Colonic mucosa (tissue), 4 donors: Measurements from ENCODE around the gene SPATA16. TPM values are rescaled to one million over a fixed set of nuclear protein-coding genes. Genes with fewer than 3 reads are reported as not detected.

ENCODE experiments used
- DNase-seq: peaks from one replicate; pipeline ENCODE4 v3.0.0-alpha.2; 2020
- H3K27ac ChIP-seq: fragments of 200-600 bp; one replicate; pipeline ENCODE4 v1.8.0; 2021
- H3K27me3 ChIP-seq: fragments of 200-600 bp; one replicate; pipeline ENCODE4 v1.8.0; 2021
- H3K36me3 ChIP-seq: fragments of 200-600 bp; one replicate; pipeline ENCODE4 v1.8.0; 2021
- H3K4me1 ChIP-seq: fragments of 200-600 bp; one replicate; pipeline ENCODE4 v1.8.0; 2021; ENCODE audit warnings: mild to moderate bottlenecking
- H3K4me3 ChIP-seq: fragments of 200-600 bp; one replicate; pipeline ENCODE4 v1.8.0; 2021
- H3K9ac ChIP-seq, 2 donors: one replicate each; pipeline ENCODE4 v1.7.0; 2013; ENCODE audit warnings: control low read depth in 2 of 2, low read depth in 2 of 2, low read length in 2 of 2
- H3K9me3 ChIP-seq: fragments of 200-600 bp; one replicate; pipeline ENCODE4 v1.8.0; 2021
- CTCF ChIP-seq: fragments of 200-600 bp; IDR thresholded peaks from one replicate; pipeline ENCODE4 v1.8.0; 2022; ENCODE audit warnings: antibody characterized with exemption, mild to moderate bottlenecking
- intact Hi-C: fragments of 100-400 bp; cut with DNase I; formaldehyde crosslinking; loops from one replicate; pipeline ENCODE4 v1.14.1; 2022
- total RNA-seq, 2 donors: library from RNA; stranded (reverse); fragmentation: NEBNext Ultra II Directional in 1 of 2; extraction: Animal tissue kit (Norgen Biotek cat#: 25700) in 1 of 2; gene quantifications; one replicate each; pipeline ENCODE4 v1.2.1, GENCODE V29; 2021
- donor health status: healthy.
- donor health status: DM: no; HTN: no; CAD: no.
- donor health status: DM: no; HTN: no; CAD: no.

The SPATA16 gene
- total RNA-seq, 2 donors from 2014 or later: not detected

GRCh38 chr3:173098959-173099358 lies 42.1 kb downstream of the SPATA16 start:
- TF ChIP-seq CTCF: no peak
- Histone ChIP-seq H3K4me1 (no peaks in the 10 kb centered on the region), H3K36me3 (no peaks in the 10 kb centered on the region), H3K9ac (no peak overlapping the region), H3K27ac (no peak overlapping the region), H3K27me3 (no peaks in the 10 kb centered on the region), H3K4me3 (no peak overlapping the region), H3K9me3 (no peaks in the 10 kb centered on the region)
- intact Hi-C loops: no loop called here
- no peak for DNase-seq

GRCh38 chr3:173096994-173097785 lies 43.8 kb downstream of the SPATA16 start:
- no peak overlapping the region for H3K27ac ChIP-seq
- no peak overlapping the region for H3K9ac ChIP-seq
- no peaks in the 10 kb centered on the region for H3K27me3 ChIP-seq
- TF ChIP-seq CTCF: no peak
- DNase-seq: no peak
- intact Hi-C loops: no loop called here
- no peaks in the 10 kb centered on the region for H3K4me1 ChIP-seq
- no peaks in the 10 kb centered on the region for H3K9me3 ChIP-seq
- H3K36me3 ChIP-seq: no peaks in the 10 kb centered on the region
- H3K4me3 ChIP-seq: no peak overlapping the region

GRCh38 chr3:173096140-173096539 lies 44.9 kb downstream of the SPATA16 start:
- no peak overlapping the region for H3K9ac ChIP-seq
- no peak overlapping the region for H3K4me3 ChIP-seq
- no peaks in the 10 kb centered on the region for H3K9me3 ChIP-seq
- no peak for TF ChIP-seq CTCF
- H3K4me1 ChIP-seq: no peaks in the 10 kb centered on the region
- H3K27ac ChIP-seq: no peak overlapping the region
- H3K36me3 ChIP-seq: no peaks in the 10 kb centered on the region
- intact Hi-C loops: no loop called here
- no peaks in the 10 kb centered on the region for H3K27me3 ChIP-seq
- DNase-seq: no peak

- DNase-seq: no peak
- intact Hi-C loops: no loop called here
- H3K9ac ChIP-seq: no peak overlapping the region
- H3K36me3 ChIP-seq: no peaks in the 10 kb centered on the region
- no peak overlapping the region for H3K27ac ChIP-seq
- H3K27me3 ChIP-seq: no peaks in the 10 kb centered on the region
- H3K4me3 ChIP-seq: no peak overlapping the region
- no peaks in the 10 kb centered on the region for H3K4me1 ChIP-seq
- TF ChIP-seq CTCF: no peak
- no peaks in the 10 kb centered on the region for H3K9me3 ChIP-seq
These were observed 49.0 kb downstream of the SPATA16 start for GRCh38 chr3:173092038-173092437.

- no peak overlapping the region for H3K27ac ChIP-seq
- TF ChIP-seq CTCF: no peak
- H3K9ac ChIP-seq: no peak overlapping the region
- H3K9me3 ChIP-seq: no peaks in the 10 kb centered on the region
- no peaks in the 10 kb centered on the region for H3K27me3 ChIP-seq
- no peaks in the 10 kb centered on the region for H3K36me3 ChIP-seq
- H3K4me1 ChIP-seq: no peaks in the 10 kb centered on the region
- intact Hi-C loops: no loop called here
- H3K4me3 ChIP-seq: no peak overlapping the region
- no peak for DNase-seq
These were observed 50.5 kb downstream of the SPATA16 start for GRCh38 chr3:173090492-173090891.
